Measurements from ENCODE around the gene COPA. TPM values are rescaled to one million over a fixed set of nuclear protein-coding genes. Genes with fewer than 3 reads are reported as not detected.
A peak's percentile ranks its signal among the peaks of the same experiment; 100 is the strongest.

The COPA gene
- total RNA-seq, 1 donor from 2014 or later = 153 TPM

DNA sequence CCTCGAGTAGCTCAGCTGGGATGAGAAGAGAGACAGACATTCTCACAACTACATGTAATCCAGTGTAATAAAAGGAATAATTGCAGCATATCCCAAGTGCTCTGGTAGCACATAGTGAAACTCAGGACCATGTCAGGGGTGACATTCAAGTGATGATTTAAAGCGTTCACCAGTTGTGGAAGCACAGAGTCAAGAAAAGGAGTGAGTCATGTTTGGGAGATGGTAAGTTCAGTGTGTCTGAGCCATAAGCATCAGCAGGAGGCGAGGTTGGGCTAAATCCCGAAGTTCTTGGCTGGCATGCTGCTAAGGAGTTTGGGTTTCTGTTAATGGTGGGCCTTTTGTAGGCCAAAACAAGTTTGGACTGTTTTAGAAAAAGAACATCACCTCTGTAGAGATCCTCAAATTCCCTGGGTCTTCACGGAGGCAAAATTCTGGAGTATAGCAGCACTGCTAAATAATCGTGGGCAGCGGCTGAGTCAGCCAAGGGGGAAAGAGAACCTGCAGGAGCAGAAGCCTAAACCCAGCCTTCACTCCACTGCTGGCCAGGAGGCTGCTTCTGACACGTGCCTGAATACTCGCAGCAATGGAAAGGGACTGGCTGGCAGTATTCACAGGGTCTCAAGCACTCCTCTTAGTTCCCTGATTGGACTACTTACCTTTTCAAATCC, 16.6 kb upstream of the COPA start:
- Mint-ChIP-seq H3K4me1 (ENCODE audit: low read depth) (peaks cover 2% of the 10 kb centered on the region), H3K4me3 (ENCODE audit: low read depth) (no peak overlapping the region), H3K9me3 (no peaks in the 10 kb centered on the region), H3K27me3 (ENCODE audit: low read depth) (no peaks in the 10 kb centered on the region), H3K27ac (no peak overlapping the region), H3K36me3 (ENCODE audit: low read depth) (peaks cover 55% of the 10 kb centered on the region)
- DNase-seq (ENCODE audit: low spot score) = no peak
- intact Hi-C loops (cut with micrococcal nuclease) = no loop called here

- peaks cover 72% of the 10 kb centered on the region for H3K36me3 Mint-ChIP-seq (ENCODE audit: low read depth)
- H3K4me3 Mint-ChIP-seq (ENCODE audit: low read depth) = no peak overlapping the region
- no peaks in the 10 kb centered on the region for H3K9me3 Mint-ChIP-seq
- intact Hi-C loops (cut with micrococcal nuclease) = no loop called here
- no peak overlapping the region for H3K27ac Mint-ChIP-seq
- H3K27me3 Mint-ChIP-seq (ENCODE audit: low read depth) = no peaks in the 10 kb centered on the region
- peaks cover 2% of the 10 kb centered on the region for H3K4me1 Mint-ChIP-seq (ENCODE audit: low read depth)
- DNase-seq (ENCODE audit: low spot score) = no peak
Observed at GRCh38 chr1:160358073-160358472, 15.0 kb upstream of the COPA start.

GRCh38 chr1:160357286-160358002, 14.4 kb upstream of the COPA start:
- no peak overlapping the region for H3K27ac Mint-ChIP-seq
- no peak for DNase-seq (ENCODE audit: low spot score)
- intact Hi-C loops (cut with micrococcal nuclease) = no loop called here
- peaks cover 2% of the 10 kb centered on the region for H3K4me1 Mint-ChIP-seq (ENCODE audit: low read depth)
- no peaks in the 10 kb centered on the region for H3K9me3 Mint-ChIP-seq
- peaks cover 76% of the 10 kb centered on the region for H3K36me3 Mint-ChIP-seq (ENCODE audit: low read depth)
- no peaks in the 10 kb centered on the region for H3K27me3 Mint-ChIP-seq (ENCODE audit: low read depth)
- H3K4me3 Mint-ChIP-seq (ENCODE audit: low read depth) = no peak overlapping the region

DNA sequence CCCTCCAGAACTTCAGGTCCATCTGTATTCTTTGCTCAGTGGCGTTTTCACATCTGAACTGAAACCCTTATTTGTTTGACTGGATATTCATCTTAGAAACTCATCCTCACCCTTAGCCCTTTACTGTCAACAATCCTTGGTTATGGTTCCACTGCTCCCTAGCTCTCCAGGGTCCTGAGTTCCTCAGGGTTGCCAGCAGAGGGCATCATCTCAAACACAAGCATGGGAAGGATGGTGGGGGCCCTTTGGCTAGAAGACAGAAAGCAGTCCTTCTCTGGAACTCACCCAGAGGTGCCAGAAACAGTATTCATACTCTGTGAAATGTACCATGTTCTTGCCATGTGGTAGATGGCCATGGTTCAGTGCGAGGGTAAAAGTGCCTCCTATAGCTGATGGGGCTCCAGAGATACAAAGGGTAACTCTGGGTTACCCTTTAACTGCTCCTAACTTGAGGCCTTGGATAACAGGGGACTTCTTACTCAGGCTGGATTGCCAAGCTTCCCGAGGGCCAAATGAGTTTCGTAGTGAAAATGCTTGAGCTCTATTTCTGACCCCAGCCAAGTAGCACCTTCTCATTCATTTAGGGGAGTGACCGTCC, 11.4 kb upstream of the COPA start:
- Mint-ChIP-seq H3K36me3 (ENCODE audit: low read depth) (peaks cover 89% of the 10 kb centered on the region), H3K4me1 (ENCODE audit: low read depth) (peaks cover 3% of the 10 kb centered on the region), H3K27ac (no peak overlapping the region), H3K4me3 (ENCODE audit: low read depth) (no peak overlapping the region), H3K27me3 (ENCODE audit: low read depth) (no peaks in the 10 kb centered on the region), H3K9me3 (no peaks in the 10 kb centered on the region)
- intact Hi-C loops (cut with micrococcal nuclease) = no loop called here
- no peak for DNase-seq (ENCODE audit: low spot score)

DNA sequence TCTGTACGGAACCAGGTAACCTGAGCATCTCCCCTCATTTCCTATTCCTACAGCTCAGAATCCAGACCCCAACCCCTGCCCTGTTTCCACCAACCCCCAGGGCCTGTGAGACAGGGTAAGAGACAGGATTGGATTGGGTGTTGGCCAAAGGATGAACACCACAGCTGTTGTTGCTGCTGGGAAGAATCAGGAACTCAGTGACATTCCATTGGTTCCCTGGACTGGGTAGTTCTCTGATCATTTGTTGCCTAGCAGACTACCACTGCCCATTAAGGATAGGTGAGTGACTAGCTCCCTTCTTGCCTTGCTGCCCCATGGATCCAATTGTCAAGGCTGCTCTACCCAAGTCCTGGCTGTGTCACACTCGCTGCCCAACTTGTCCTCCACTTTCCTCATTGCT, 10.2 kb upstream of the COPA start:
- H3K36me3 Mint-ChIP-seq (ENCODE audit: low read depth) = peaks cover 88% of the 10 kb centered on the region
- no peak overlapping the region for H3K4me3 Mint-ChIP-seq (ENCODE audit: low read depth)
- no peak for DNase-seq (ENCODE audit: low spot score)
- peaks cover 3% of the 10 kb centered on the region for H3K4me1 Mint-ChIP-seq (ENCODE audit: low read depth)
- no peak overlapping the region for H3K27ac Mint-ChIP-seq
- no peaks in the 10 kb centered on the region for H3K27me3 Mint-ChIP-seq (ENCODE audit: low read depth)
- intact Hi-C loops (cut with micrococcal nuclease) = no loop called here
- no peaks in the 10 kb centered on the region for H3K9me3 Mint-ChIP-seq

GRCh38 chr1:160352555-160352954, 9.5 kb upstream of the COPA start:
- peaks cover 82% of the 10 kb centered on the region for H3K36me3 Mint-ChIP-seq (ENCODE audit: low read depth)
- intact Hi-C loops (cut with micrococcal nuclease) = no loop called here
- no peak overlapping the region for H3K4me3 Mint-ChIP-seq (ENCODE audit: low read depth)
- H3K9me3 Mint-ChIP-seq = no peaks in the 10 kb centered on the region
- H3K27me3 Mint-ChIP-seq (ENCODE audit: low read depth) = no peaks in the 10 kb centered on the region
- no peak overlapping the region for H3K27ac Mint-ChIP-seq
- DNase-seq (ENCODE audit: low spot score) = no peak
- H3K4me1 Mint-ChIP-seq (ENCODE audit: low read depth) = peaks cover 3% of the 10 kb centered on the region

GRCh38 chr1:160351629-160352028, 8.6 kb upstream of the COPA start:
- peaks cover 4% of the 10 kb centered on the region for H3K4me1 Mint-ChIP-seq (ENCODE audit: low read depth)
- no peaks in the 10 kb centered on the region for H3K9me3 Mint-ChIP-seq
- H3K27me3 Mint-ChIP-seq (ENCODE audit: low read depth) = no peaks in the 10 kb centered on the region
- DNase-seq (ENCODE audit: low spot score) = no peak
- intact Hi-C loops (cut with micrococcal nuclease) = no loop called here
- no peak overlapping the region for H3K27ac Mint-ChIP-seq
- H3K36me3 Mint-ChIP-seq (ENCODE audit: low read depth) = peaks cover 84% of the 10 kb centered on the region
- H3K4me3 Mint-ChIP-seq (ENCODE audit: low read depth) = no peak overlapping the region

- intact Hi-C loops (cut with micrococcal nuclease) = no loop called here
- H3K36me3 Mint-ChIP-seq (ENCODE audit: low read depth) = peaks cover 55% of the 10 kb centered on the region
- no peak overlapping the region for H3K27ac Mint-ChIP-seq
- DNase-seq (ENCODE audit: low spot score) = no peak
- peaks cover 17% of the 10 kb centered on the region for H3K4me1 Mint-ChIP-seq (ENCODE audit: low read depth)
- no peaks in the 10 kb centered on the region for H3K9me3 Mint-ChIP-seq
- no peaks in the 10 kb centered on the region for H3K27me3 Mint-ChIP-seq (ENCODE audit: low read depth)
- no peak overlapping the region for H3K4me3 Mint-ChIP-seq (ENCODE audit: low read depth)
Observed at GRCh38 chr1:160346958-160347357, 3.9 kb upstream of the COPA start.

GRCh38 chr1:160346463-160346862, 3.4 kb upstream of the COPA start:
- DNase-seq (ENCODE audit: low spot score) = no peak
- Mint-ChIP-seq H3K4me3 (ENCODE audit: low read depth) (no peak overlapping the region), H3K27me3 (ENCODE audit: low read depth) (no peaks in the 10 kb centered on the region)

GRCh38 chr1:160344936-160345335, 1.9 kb upstream of the COPA start:
- Mint-ChIP-seq H3K4me1 (ENCODE audit: low read depth) (peaks cover 36% of the 10 kb centered on the region), H3K4me3 (ENCODE audit: low read depth) (peak overlapping the region; percentile 99), H3K9me3 (no peaks in the 10 kb centered on the region), H3K27me3 (ENCODE audit: low read depth) (no peaks in the 10 kb centered on the region), H3K36me3 (ENCODE audit: low read depth) (peaks cover 48% of the 10 kb centered on the region), H3K27ac (peak overlapping the region; percentile 70)
- no peak for DNase-seq (ENCODE audit: low spot score)
- intact Hi-C loops (cut with micrococcal nuclease) = loop anchor here (5.0 kb wide), 2 partner anchors 32 to 262 kb away; no protein-coding TSS in a partner anchor

More at GRCh38 chr1:160346463-160346862, 3.4 kb upstream of the COPA start:
- intact Hi-C loops (cut with micrococcal nuclease) = no loop called here
- Mint-ChIP-seq H3K9me3 (no peaks in the 10 kb centered on the region), H3K4me1 (ENCODE audit: low read depth) (peaks cover 22% of the 10 kb centered on the region), H3K27ac (no peak overlapping the region), H3K36me3 (ENCODE audit: low read depth) (peaks cover 51% of the 10 kb centered on the region)

- H3K27ac Mint-ChIP-seq = peak overlapping the region; percentile 99
- H3K4me1 Mint-ChIP-seq (ENCODE audit: low read depth) = peaks cover 36% of the 10 kb centered on the region
- intact Hi-C loops (cut with micrococcal nuclease) = loop anchor here (5.0 kb wide), 2 partner anchors 33 to 263 kb away; no protein-coding TSS in a partner anchor
- no peaks in the 10 kb centered on the region for H3K27me3 Mint-ChIP-seq (ENCODE audit: low read depth)
- H3K36me3 Mint-ChIP-seq (ENCODE audit: low read depth) = peaks cover 49% of the 10 kb centered on the region
- no peak for DNase-seq (ENCODE audit: low spot score)
- no peaks in the 10 kb centered on the region for H3K9me3 Mint-ChIP-seq
- peak overlapping the region; percentile 99 for H3K4me3 Mint-ChIP-seq (ENCODE audit: low read depth)
Observed at GRCh38 chr1:160344241-160344640, 1.2 kb upstream of the COPA start.

- H3K36me3 Mint-ChIP-seq (ENCODE audit: low read depth) = peaks cover 60% of the 10 kb centered on the region
- intact Hi-C loops (cut with micrococcal nuclease) = loop anchor here (2.0 to 5.0 kb wide), 3 partner anchors 35 to 265 kb away; partner anchors contain the start of gene PEX19
- H3K9me3 Mint-ChIP-seq = no peaks in the 10 kb centered on the region
- peaks cover 44% of the 10 kb centered on the region for H3K4me1 Mint-ChIP-seq (ENCODE audit: low read depth)
- H3K27ac Mint-ChIP-seq = peak overlapping the region; percentile 99
- DNase-seq (ENCODE audit: low spot score) = no peak
- no peaks in the 10 kb centered on the region for H3K27me3 Mint-ChIP-seq (ENCODE audit: low read depth)
- H3K4me3 Mint-ChIP-seq (ENCODE audit: low read depth) = peak overlapping the region; percentile 99
Observed at GRCh38 chr1:160342526-160342925, 524 bp downstream of the COPA start.

GRCh38 chr1:160340866-160341265, 2.2 kb downstream of the COPA start:
- H3K4me3 Mint-ChIP-seq (ENCODE audit: low read depth) = peak overlapping the region; percentile 4
- peak overlapping the region; percentile 28 for H3K27ac Mint-ChIP-seq
- H3K36me3 Mint-ChIP-seq (ENCODE audit: low read depth) = peaks cover 58% of the 10 kb centered on the region
- H3K27me3 Mint-ChIP-seq (ENCODE audit: low read depth) = no peaks in the 10 kb centered on the region
- DNase-seq (ENCODE audit: low spot score) = no peak
- intact Hi-C loops (cut with micrococcal nuclease) = loop anchor here (5.0 kb wide), 2 partner anchors 36 to 266 kb away; no protein-coding TSS in a partner anchor
- H3K4me1 Mint-ChIP-seq (ENCODE audit: low read depth) = peaks cover 42% of the 10 kb centered on the region
- H3K9me3 Mint-ChIP-seq = no peaks in the 10 kb centered on the region

All from activated T-helper 2 cell treated with anti-CD3 and anti-CD28 coated beads, Interferon-gamma antibody, Interleukin-2, Interleukin-4, amounts not matched to agents 10 μg/mL and 5 μg/mL and 100 μg/mL, durations not matched to agents 14 hours and 24 hours and 36 hours (primary cell).